Adrenal gland (tissue), 12 donors: ENCODE results near the gene LRRC19. TPM values are rescaled to one million over a fixed set of nuclear protein-coding genes. Genes with fewer than 3 reads are reported as not detected.

Experiments used
- DNase-seq, 7 donors: peaks; one replicate each; pipeline ENCODE4 v3.0.0-alpha.2; 2019 to 2020
- H3K27ac ChIP-seq, 5 donors: fragments of 200-600 bp; sonication (generic) in 4 of 5; 1 replicate in 3 of 5; 2 replicates in 2 of 5; pipeline versions ENCODE4 v1.5.1 to v1.8.0; 2016 to 2020; ENCODE audit warnings: mild to moderate bottlenecking in 1 of 5
- H3K27me3 ChIP-seq: fragments of 200-600 bp; 2 replicates; pipeline ENCODE4 v1.8.0; 2021
- H3K36me3 ChIP-seq, 2 donors: fragments of 200-600 bp; replicated peaks in 1 of 2; 1 replicate in 1 of 2; 2 replicates in 1 of 2; pipeline versions ENCODE4 v1.5.1 to v1.8.0; 2018 to 2022
- H3K4me1 ChIP-seq, 2 donors: fragments of 200-600 bp; replicated peaks in 1 of 2; 1 replicate in 1 of 2; 2 replicates in 1 of 2; pipeline versions ENCODE4 v1.5.1 to v1.8.0; 2018 to 2021
- H3K4me3 ChIP-seq, 4 donors: fragments of 200-600 bp; sonication (generic) in 3 of 4; one replicate each; pipeline ENCODE4 v1.5.1; 2016 to 2018
- H3K9me3 ChIP-seq, 3 donors: fragments of 200-600 bp; sonication (generic) in 1 of 3; replicated peaks in 1 of 3; 1 replicate in 2 of 3; 2 replicates in 1 of 3; pipeline versions ENCODE4 v1.5.1 to v1.8.0; 2016 to 2021
- CTCF ChIP-seq, 6 experiments: fragments of 450-650 bp in 4 of 6; fragments of 200-600 bp in 2 of 6; sonication (generic) in 1 of 6; IDR thresholded peaks; 1 replicate in 5 of 6; 2 replicates in 1 of 6; pipeline versions ENCODE4 v1.5.1 to v1.8.0; 2016 to 2021; ENCODE audit warnings: antibody characterized with exemption in 6 of 6, mild to moderate bottlenecking in 2 of 6, moderate library complexity in 1 of 6
- POLR2A ChIP-seq, 2 donors: fragments of 450-650 bp; IDR thresholded peaks; one replicate each; pipeline ENCODE4 v1.6.1; 2017; ENCODE audit warnings: antibody characterized with exemption in 2 of 2, mild to moderate bottlenecking in 2 of 2, moderate library complexity in 1 of 2
- WGBS, 4 donors: extraction: QIAGEN DNeasy Blood & Tissue Kit in 2 of 4; methylation state at CpG; one replicate each; pipeline versions ENCODE4 v1.1.5 to v1.1.7; 2013 to 2017; 5-methylcytosine and 5-hydroxymethylcytosine counted together
- intact Hi-C, 2 donors: fragments of 100-400 bp; cut with DNase I; formaldehyde crosslinking; loops; one replicate each; pipeline versions ENCODE4 v1.14.1 to v1.15.0; 2022 to 2023
- polyA plus RNA-seq, 3 donors: library from polyadenylated mRNA; stranded (reverse); fragments of 200-250 nt in 2 of 3; fragments of 350-450 nt in 1 of 3; fragmentation: Illumina TruSeq in 1 of 3; extraction: RNeasy Lipid Tissue Mini Kit (QIAGEN cat#74804) in 1 of 3; gene quantifications; one replicate each; pipeline ENCODE4 v1.2.3, GENCODE V29; 2013 to 2014
- total RNA-seq, 9 donors: library from RNA; depleted of rRNA in 4 of 9; stranded (reverse); fragments of >200 nt in 4 of 9; fragments of 120-200 nt in 1 of 9; fragmentation: NEBNext Ultra II Directional in 1 of 9; extraction: Animal tissue kit (Norgen Biotek cat#: 25700) in 1 of 9; gene quantifications; one replicate each; pipeline versions ENCODE4 v1.1.0 to v1.2.4, GENCODE V29; 2013 to 2023
- donor health status: healthy with polysubstance abuse.
- donor health status: Bipolar disorder and iron deficiency.
- donor health status: DM: yes; HTN: yes; CAD: no.
- donor health status: DM: no; HTN: no; CAD: no.
- donor health status: DM: no; HTN: no; CAD: no.
- donor health status: DM: yes; HTN: yes; CAD: no.

LRRC19 gene
- total and polyA plus RNA-seq, 12 donors: not detected

- TF ChIP-seq CTCF (IDR thresholded peaks at IDR 0.05): no peak
- no peak for TF ChIP-seq POLR2A (IDR thresholded peaks at IDR 0.05)
- intact Hi-C loops: loop anchor here in 1 of 2 donors (10.0 kb wide), 1 partner anchor 53 kb away; the partner anchor contains the start of gene CAAP1
- peak overlapping the region in 3 of 4 donors; percentile 62 to 88 (median 82) for H3K4me3 ChIP-seq
- no peaks in the 10 kb centered on the region for H3K36me3 ChIP-seq
- WGBS, 4 donors: 0 to 2% (median 2%) methylated on average over 9 of the region's 9 CpGs
- H3K4me1 ChIP-seq: peaks cover 28 to 29% of the 10 kb centered on the region in 2 donors
- peak overlapping the region; percentile 94 to 99 (median 98) for H3K27ac ChIP-seq
- H3K27me3 ChIP-seq: no peaks in the 10 kb centered on the region
- no peaks in the 10 kb centered on the region for H3K9me3 ChIP-seq
- DNase-seq: no peak
These were observed 57.7 kb downstream of the LRRC19 start for GRCh38 chr9:26947736-26948135.

- intact Hi-C loops: loop anchor here in 1 of 2 donors (10.0 kb wide), 1 partner anchor 52 kb away; the partner anchor contains the start of gene CAAP1
- Histone ChIP-seq H3K4me3 (peak within 1 kb of the TSS; percentile 54 to 88 (median 72)), H3K9me3 (no peaks in the 10 kb centered on the region), H3K27ac (peak within 1 kb of the TSS; percentile 94 to 99 (median 98)), H3K4me1 (peaks cover 28 to 32% of the 10 kb centered on the region in 2 donors), H3K36me3 (no peaks in the 10 kb centered on the region), H3K27me3 (no peaks in the 10 kb centered on the region)
- TF ChIP-seq CTCF (IDR thresholded peaks at IDR 0.05): peak in 4 of 6 experiments; percentile 12 to 40 (median 25)
- TF ChIP-seq POLR2A (IDR thresholded peaks at IDR 0.05): peak; percentile 71 to 81
- WGBS, 4 donors: 0 to 1% (median 0%) methylated on average over 19 to 76 of the region's 76 CpGs
- peak; percentile 90 to 96 (median 93) for DNase-seq
These were observed 58.4 kb downstream of the LRRC19 start, which contains the start of gene PLAA for GRCh38 chr9:26946753-26947727. PLAA (minus strand) TSS chr9:26947242; CDS start chr9:26947045, 197 bp downstream.

- WGBS, 4 donors: 33 to 49% (median 37%) methylated on average over 2 of the region's 2 CpGs
- no peak for DNase-seq
- no peaks in the 10 kb centered on the region for H3K36me3 ChIP-seq
- H3K27ac ChIP-seq: peak overlapping the region in 1 of 5 donors; percentile 94
- TF ChIP-seq CTCF (IDR thresholded peaks at IDR 0.05) (no peak), POLR2A (IDR thresholded peaks at IDR 0.05) (no peak)
- no peaks in the 10 kb centered on the region for H3K27me3 ChIP-seq
- peak overlapping the region in 1 of 4 donors; percentile 82 for H3K4me3 ChIP-seq
- intact Hi-C loops: loop anchor here in 1 of 2 donors (10.0 kb wide), 1 partner anchor 51 kb away; the partner anchor contains the start of gene CAAP1
- H3K9me3 ChIP-seq: no peaks in the 10 kb centered on the region
- H3K4me1 ChIP-seq: peaks cover 33 to 41% of the 10 kb centered on the region in 2 donors
These were observed 59.9 kb downstream of the LRRC19 start for GRCh38 chr9:26945591-26945990.

Other genes with a start within 250 kb of the LRRC19 start
- 10 to 100 TPM; 19.2 to 62.4 (median 34.8) TPM for gene CAAP1, start 112.9 kb downstream of the LRRC19 start, total RNA-seq
- 10 to 100 TPM; 25.2 to 30.8 (median 29.8) TPM for gene CAAP1, start 112.9 kb downstream of the LRRC19 start, polyA plus RNA-seq
- gene PLAA, start 58.4 kb downstream of the LRRC19 start, total RNA-seq: 10 to 100 TPM; 30.9 to 89.8 (median 39.1) TPM
- 10 to 100 TPM; 12.8 to 62.2 (median 13.6) TPM for gene PLAA, start 58.4 kb downstream of the LRRC19 start, polyA plus RNA-seq
- 10 to 100 TPM; 12.1 to 39.2 (median 20.5) TPM for gene IFT74, start 49.3 kb downstream of the LRRC19 start, total RNA-seq
- gene IFT74, start 49.3 kb downstream of the LRRC19 start, polyA plus RNA-seq: 10 to 100 TPM; 15.1 to 29.8 (median 18.5) TPM
- 10 to 100 TPM; 13.2 to 27.9 (median 21.1) TPM for gene TEK, start 103.6 kb upstream of the LRRC19 start, total RNA-seq
- gene TEK, start 103.6 kb upstream of the LRRC19 start, polyA plus RNA-seq: 10 to 100 TPM in 1 of 3 donors, 1 to 10 TPM in 2; 2.7 to 14.5 (median 3.3) TPM